NCI-H1092 treated with DMSO at 0.1 percent for 48 hours (cell line): ENCODE measurements around the gene FGF8.

Experiments
- DNase-seq: peaks from one replicate; lab custom pipeline; 2025; lab: John Stamatoyannopoulos, UW

Gene FGF8

GRCh38 chr10:101781984-101782810, 6.3 kb upstream of the FGF8 start:
- DNase-seq: no peak

DNA sequence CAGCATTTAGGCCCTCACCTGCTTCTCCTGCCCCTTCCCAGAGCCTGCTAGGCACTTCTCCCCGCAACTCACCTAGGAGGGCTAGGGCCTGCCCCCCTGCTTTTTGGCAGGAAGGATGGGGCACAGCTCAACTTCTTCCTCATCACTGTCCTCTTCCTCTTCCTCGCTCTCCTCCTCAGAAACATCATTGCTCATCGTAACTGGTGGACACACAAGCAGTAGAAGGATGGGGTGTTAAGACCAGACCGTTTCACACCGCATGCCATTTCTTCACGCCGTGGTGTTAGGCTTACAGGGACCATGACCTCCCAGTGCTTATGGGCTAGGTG, 5.7 kb upstream of the FGF8 start:
- no peak for DNase-seq

- DNase-seq: peak; percentile 15
Measured at GRCh38 chr10:101780818-101781654, 5.1 kb upstream of the FGF8 start.

- DNase-seq: no peak
Measured at GRCh38 chr10:101780187-101780817, 4.4 kb upstream of the FGF8 start.

DNA sequence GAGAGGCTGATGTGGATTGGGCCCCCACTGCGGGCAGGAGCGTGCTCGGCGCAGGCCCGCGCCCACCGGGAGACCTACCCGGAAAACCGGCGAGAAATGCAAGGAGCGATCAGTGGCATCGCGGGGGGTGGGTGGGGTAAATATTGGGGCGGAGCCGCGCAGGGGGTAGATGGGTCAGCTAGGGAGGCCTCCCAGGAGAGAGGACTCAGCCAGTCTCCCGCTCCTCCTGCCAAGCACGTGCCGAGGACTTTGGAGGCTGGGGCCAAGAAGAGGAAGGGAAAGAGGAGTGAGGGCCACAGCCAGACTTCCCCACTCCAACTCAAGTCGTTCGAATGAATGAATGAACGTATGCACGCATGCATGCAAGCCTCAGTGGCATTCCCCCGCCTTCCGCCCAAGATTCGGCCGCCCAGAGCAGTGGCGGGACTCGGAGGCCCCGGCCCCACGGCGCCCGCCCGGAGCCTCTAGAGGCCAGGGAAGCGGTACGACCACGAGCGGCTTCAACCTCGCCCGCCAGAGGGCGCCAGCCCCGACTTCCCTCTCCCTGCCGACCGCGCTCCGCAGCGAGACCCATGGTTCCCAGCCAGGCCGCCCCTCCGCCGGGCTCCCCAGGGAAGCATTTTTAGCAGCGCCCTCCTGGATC, 3.8 kb upstream of the FGF8 start:
- DNase-seq: peak; percentile 1

GRCh38 chr10:101778781-101779543, 3.0 kb upstream of the FGF8 start:
- no peak for DNase-seq

GRCh38 chr10:101778151-101778780, 2.4 kb upstream of the FGF8 start:
- DNase-seq: no peak

GRCh38 chr10:101777619-101778145, 1.8 kb upstream of the FGF8 start:
- DNase-seq: no peak

DNA sequence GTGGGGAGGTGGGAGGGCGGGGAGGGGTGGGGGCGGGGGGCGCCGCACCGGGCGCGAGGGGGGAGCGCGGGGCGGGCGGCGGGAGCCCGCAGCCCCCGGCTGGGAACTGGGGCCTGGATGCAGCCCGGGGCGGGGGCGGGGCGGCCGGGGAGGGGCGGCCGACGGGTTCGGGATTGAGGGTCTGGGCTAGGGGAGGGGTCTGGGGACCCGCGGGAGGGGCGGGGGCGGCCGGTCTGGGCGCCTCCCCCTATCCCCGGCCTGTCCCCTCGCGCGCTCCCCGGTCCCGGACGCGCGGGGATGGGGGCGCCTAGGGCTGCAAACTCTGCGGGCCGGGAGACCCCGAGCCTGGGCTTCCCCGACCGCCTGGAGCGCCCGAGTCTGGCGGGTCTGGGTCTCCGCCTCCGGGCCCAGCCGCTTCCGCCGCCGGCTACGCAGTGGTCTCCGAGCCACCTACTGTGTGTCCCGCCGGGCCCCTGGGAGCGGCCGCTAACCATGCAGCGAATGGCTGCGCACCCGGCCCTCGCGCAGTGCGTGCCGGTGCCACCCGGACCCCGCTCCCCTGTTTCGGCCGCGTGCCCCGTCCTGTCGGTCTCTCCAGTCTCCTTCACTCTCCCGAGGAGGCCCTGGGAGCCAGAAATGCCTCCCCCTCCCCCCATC, 375 bp upstream of the FGF8 start:
- no peak for DNase-seq

DNA sequence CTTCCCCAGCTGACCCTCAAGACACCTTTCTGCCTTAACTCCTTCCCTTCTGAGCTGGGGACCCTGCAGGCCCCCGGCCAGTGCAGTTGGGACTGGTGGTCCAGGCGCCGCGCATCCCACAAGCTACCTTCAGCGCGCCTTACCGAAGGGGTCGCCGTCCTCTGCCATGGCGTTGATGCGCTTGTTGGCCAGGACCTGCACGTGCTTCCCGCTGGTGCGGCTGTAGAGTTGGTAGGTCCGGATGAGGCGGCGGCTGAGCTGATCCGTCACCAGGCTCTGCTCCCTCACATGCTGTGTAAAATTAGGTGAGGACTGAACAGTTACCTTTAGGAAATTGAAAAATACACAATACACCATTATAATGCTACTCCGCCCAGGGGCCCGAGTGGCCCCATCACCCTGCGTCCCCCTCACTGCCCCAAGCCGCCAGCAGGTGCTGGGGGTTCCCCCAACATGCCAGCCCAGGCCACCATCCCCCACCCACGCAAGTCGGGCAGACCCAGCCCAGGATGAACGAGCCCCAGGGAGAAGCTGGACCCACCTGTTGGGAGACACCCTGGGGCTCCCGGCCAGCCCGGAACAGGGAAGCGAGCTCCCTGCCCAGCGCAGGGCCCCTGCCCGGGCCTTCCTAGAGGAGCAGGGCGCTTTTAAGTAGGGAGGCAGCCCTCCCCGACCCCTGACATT, 1.2 kb downstream of the FGF8 start:
- DNase-seq: no peak

GRCh38 chr10:101773923-101774588, 1.9 kb downstream of the FGF8 start:
- no peak for DNase-seq

DNA sequence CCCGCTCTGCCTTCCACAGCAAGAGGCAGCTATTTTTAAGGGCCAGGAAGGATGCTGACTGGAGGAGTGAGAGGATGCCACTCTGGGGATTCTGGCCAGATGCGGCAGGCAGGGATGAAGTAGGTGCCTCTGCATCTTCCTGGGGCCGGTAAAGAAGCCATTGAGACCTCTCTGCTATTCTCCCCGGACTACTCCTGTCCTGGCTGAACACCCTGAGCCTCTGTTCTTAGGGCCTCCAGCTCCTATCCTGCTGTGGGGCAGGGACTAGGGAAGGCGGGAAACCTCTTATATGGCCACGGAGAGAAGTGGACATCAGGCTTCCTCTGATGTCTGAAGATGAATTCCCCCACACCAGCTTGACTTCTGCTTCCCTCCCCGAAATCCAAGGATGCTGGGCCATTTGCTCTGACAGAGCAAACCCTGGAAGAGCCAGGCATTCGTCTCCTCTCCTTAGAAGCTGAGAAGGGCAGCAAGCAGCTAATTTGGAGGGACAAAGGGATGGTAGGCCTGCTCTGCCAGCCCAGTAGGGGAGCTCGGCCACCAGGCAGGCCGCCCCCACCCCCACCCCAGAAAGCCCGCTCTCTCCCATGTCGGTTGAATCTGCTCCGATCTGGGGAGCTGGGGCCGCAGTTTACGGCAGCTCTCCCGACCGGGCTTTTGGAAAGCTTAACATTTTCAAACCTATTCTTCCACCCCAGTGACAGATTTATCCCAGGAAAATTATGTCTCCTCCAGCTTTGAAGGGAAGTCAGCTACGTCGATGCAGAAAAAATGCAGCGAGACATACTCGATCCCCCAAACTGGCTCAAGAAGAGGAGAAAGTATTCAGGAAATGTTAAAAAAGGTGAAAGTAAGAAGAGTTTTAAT, 2.8 kb downstream of the FGF8 start:
- DNase-seq: no peak

DNA sequence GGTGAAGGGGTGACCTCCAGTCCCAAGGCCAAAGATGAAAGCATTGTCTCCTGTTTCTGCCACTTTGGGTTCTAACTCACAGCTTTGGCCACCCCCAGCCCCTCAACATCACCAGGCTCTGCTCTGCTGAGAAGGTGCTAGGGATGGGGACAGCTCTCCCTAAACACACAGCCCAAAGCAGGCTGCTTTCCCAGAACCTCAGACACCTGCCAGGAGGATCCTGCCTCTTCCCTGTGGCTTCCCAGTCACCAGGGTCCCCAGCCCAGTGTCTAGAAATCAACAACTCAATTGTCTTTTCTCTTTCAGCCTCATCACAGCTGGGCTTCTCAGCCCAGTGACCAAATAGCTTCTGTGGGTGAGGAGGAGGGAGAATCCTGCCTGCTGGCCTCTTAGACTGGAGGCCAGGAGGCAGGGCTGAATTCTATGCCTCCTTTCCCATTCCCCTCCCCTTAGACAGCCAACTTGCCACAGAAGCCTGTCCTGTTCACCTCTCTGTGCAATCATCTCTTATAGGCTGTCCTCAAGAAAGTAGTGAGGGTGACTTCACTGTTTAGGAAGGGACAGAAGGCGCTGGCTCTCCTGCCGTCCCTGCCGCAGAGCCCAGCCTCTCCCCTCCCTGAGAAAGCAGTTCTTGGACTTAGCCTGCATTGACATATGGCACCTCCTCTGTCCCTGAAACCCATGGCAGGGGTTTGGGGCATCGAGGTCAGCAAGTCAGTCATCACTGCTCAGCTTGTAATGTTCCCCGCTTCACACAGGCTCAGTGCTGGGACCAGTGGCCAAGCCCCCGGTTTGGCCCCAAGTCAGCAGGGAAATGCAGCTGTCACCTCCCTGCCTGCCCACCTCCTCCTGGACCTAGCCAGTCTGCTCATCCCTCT, 3.7 kb downstream of the FGF8 start:
- DNase-seq: no peak

- DNase-seq: no peak
Measured at GRCh38 chr10:101771380-101771779, 4.5 kb downstream of the FGF8 start.

GRCh38 chr10:101770331-101771215, 5.3 kb downstream of the FGF8 start:
- no peak for DNase-seq

DNA sequence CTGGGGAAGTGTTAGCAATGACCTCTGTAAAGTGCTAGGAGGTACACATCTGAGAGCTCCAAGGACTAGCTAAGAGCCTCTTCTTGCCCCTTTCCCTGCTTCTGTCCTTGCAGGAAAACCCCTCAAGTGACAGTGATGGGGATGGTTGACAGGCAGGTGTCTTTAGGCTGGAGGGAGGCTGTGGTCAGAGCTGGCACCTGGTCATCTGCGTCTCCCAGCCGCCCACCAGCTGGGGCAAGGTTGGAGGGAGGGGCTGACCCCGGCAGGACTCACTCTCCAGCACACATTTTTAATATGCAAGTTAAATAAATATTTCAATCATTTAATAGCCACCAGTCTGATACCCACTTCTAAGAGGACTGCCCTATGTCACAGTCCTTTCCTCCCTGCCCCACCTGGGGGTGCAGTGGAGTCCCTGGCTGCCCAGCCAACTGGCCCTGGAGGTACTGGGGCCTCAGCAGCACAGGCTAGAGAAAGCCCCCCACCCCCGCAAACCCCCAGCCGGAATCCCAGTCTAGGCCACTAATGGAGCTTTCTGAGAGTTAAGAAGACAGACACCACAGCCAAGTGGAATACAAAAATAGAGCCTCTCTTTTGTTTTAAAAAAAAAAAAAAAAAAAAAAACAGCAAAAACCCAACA, 6.3 kb downstream of the FGF8 start:
- no peak for DNase-seq
